Stimulated activated CD4-positive, alpha-beta T cell treated with anti-CD3 and anti-CD28 coated beads, Interleukin-15, amount 100 ng/mL, for 24 hours (primary cell): Measurements from ENCODE around the gene AIP.
"Not testable (repeated sequence)": the region's sequence is repeated elsewhere in the genome, so short reads cannot be mapped to it uniquely, and the experiment has no call there.

Experiments used
- DNase-seq: peaks from one replicate; pipeline ENCODE4 v3.0.0-alpha.2; 2020

AIP gene

DNA sequence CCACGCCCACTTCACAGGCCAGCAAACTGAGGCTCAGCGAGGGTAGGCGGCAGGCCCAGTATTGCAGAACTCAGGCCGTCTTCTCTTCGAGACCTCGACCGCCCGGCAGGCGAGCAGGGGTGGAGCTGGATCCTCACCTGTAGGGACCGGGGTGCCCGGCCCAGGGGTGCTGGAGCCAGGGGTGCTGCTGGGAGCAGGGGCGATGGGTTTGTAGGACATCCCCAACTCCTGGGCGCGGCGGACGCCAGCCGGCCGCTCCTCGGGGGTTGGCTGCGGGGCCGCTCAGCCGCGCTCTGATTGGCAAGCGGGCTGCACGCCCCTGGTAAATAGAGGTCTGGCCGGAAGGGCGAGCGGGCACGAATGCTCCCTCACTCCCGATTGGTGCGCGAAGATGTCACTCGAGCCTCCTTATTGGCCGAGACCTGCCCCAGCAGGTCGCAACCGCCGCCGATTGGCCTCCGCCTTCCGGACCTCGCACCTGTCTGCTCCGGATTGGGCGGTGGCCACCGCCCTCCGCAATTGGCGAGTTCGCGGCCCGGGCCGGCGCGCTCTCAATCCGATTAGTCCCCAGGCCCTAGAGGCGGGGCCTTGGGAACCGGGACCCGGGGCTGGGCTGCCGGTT lies 25.1 kb downstream of the AIP start, which contains the start of gene CDK2AP2:
CDK2AP2 (minus strand) TSS at position 299 of the 622 bp plus-strand sequence; CDS start at position 219, 80 bp downstream.
- DNase-seq = peak; percentile 100

DNA sequence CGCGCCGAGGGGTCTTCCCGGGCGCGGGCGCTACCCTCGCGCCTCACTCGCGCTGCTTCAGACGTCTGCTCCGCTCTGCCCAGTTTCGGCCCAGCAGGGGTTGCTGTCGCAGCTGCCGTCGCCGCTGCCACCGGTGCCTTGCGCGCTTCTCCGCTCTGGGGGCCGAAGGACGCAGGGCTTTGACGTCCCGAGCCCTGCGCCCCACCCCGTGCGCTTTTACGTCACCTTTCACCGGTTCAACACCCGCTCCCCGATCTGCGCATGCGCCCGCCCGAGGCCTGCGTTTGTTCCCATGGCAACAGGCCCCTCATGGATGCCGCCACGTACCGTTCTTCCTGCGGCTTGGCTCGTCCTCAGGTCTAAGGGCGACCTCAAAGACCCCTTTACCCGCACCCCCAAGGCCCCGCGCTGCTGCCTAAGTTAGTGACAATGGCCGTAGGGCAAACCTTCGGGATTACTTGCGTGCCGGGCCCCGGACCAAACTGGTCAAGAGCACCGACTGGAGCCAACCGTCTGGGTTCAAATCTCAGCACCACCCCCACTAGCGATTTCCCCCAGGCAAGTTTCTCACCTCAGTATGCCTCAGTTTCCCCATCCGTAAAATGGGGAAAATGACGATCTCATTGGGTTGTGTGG lies 25.8 kb downstream of the AIP start:
- DNase-seq = peak; percentile 100

DNA sequence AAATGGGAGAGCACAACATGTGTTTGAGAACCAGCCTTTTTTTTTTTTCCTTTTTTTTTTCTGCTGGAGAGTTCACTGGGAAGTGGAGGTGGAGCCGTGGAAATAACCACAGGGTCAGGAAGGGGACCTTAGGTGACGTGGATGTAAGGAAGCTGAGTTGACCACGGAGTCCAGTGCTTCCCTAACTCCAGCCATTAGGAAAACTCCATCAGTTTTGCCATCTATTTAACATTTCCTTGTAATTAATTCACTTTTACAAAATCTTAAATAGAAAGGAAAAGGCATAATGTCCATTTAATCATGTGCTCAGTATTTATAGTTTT lies 27.2 kb downstream of the AIP start:
- no peak for DNase-seq

DNA sequence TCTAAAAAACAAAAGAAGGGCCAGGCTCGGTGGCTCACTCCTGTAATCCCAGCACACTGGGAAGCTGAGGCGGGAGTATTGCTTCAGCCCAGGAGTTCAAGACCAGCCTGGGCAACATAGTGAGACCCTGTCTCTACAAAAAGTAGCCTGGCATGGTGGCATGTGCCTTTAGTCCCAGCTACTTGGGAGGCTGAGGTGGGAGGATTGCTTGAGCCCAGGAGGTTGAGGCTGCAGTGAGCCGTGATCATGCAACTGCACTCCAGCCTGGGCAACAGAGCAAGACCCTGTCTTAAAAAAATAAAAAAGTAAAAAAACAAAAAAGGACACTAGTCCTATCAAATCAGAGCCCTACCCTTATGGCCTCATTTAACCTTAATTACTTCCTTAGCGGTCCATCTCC lies 28.7 kb downstream of the AIP start:
- not testable (repeated sequence) for DNase-seq

DNA sequence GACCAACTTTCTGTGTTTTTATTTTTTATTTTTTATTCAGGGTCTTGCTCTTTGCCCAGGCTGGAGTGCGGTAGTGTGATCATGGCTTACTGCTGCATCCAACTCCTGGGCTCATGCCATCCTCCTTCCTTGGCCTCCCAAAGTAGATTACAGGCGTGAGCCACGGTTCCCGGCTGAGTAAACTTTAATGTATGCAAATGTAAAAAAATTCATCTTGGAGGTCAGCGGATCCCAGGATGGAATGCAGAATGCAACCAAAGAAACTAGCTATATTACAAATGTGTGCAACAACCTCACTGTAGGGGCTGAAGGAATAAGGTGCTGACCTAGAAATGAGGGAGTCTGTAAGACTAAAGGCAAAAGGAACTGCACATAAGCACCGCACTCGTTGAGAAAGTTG lies 31.3 kb downstream of the AIP start:
- DNase-seq = no peak

DNA sequence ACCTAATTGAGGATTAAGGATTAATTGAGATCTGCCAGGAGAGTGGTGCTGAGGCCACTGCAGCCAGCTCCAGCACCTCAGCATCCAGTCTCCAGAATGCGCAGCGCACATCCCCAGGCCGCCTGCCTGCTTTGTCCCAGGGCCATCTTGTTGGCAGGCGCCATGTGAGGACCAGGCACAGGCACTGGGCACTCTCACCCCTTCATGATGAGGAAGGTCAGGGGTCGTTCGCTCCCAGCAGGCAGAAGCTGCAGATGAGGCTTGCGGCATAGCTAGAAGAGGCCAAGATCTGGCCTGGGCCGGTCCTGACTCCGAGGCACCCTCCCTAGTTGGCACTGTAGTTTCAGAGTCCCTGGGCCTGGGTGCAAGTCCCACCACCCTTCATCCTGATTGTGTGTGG lies 34.0 kb downstream of the AIP start:
- DNase-seq = no peak

DNA sequence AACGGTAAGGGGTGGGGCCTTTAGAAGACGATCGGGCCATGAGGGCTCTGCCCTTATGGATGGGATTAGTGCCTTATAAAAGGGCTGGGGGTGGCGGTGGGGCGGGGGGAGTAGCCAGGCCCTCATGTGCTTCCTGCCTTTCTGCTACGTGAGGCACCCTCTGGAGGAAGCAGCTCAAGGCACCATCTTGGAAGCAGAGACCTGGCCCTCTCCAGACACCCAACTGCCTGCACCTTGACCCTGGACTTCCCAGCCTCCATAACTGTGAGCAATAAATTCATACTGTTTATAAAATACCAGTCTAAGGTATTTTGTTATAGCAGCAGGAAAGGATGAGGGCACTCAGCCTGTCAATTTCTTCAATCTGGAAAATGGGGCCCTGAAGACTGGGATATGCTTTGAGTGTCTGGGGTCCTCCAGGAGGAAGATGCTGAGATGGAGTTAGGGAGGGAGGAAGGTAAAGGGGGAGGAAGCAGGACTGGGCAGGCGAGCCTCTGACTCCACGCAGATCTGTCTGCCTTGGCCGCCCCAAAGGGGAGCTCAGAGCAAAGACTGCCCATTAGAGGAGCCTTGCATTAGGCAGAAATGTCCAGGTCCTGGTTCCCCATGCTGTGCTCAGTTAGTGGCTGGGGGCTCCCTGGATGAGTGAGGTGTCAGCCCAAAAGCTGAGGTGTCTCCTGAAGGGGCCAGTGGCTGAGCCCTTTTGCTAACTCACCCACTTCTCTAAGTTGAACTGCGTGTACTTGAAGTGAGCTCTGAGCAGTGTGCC lies 35.1 kb downstream of the AIP start:
- no peak for DNase-seq

DNA sequence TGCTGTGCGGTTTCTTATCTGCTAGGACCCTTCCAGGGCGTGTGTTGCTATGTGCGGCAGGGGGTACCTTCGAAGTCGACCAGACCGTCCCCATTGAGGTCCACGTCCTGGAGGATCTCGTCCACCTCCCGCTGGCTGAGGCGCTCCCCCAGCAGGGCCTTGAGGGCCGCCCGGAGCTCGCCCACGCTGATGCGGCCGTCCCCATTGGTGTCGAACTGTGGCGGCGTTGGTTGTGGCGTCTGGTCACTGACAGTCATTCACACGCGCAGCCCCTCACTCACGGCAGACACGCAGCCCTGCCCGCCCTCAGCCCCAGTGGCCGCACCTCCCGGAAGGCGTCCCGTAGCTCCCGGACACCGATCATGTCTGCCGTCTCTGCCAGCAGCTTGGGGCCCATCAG lies 36.9 kb downstream of the AIP start:
- no peak for DNase-seq

DNA sequence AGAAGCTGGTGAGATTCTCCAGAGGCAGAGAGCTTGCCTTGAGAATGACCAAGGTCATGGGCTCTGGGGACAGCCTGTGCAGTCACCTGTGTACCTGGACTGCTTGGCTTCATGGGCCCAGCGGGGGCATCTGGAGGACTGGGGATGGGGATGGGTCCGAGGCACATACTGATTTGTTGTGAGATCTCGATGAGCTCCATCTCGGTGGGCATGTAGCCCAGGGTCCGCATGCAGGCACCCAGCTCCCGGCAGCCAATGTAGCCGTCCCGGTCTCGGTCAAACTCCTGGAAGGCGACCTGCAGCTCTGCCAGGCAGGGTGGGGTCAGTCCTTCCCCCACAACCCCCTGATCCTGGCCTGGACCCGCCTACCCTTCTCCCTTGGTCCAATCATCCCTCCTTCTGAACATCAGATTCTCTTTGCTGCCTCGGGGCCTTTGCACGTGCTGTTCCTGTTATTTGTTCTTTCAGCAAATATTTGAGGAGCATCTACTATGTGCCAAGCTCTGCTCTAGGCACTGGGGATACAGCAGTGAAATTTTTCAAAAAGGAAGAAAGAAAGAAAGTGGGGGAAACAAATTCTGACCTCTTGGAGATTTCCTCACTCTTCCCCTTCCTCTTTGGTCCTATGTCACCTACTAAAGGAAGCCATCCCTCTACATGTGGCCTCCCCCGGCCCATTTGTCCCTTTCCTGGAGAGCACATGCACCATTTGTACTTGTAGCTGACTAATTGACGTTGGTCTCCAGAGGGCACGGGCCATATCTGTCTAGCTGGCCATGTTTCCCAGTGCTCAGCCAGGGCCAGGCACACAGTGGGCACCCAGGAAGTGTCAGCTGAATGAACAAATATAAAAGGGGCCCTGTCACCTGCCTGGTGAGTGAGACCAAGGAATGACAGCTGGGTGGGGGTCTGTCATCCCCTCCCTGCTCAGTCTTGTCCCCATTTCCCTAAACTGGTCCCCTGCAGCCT lies 38.3 kb downstream of the AIP start:
- DNase-seq = no peak

DNA sequence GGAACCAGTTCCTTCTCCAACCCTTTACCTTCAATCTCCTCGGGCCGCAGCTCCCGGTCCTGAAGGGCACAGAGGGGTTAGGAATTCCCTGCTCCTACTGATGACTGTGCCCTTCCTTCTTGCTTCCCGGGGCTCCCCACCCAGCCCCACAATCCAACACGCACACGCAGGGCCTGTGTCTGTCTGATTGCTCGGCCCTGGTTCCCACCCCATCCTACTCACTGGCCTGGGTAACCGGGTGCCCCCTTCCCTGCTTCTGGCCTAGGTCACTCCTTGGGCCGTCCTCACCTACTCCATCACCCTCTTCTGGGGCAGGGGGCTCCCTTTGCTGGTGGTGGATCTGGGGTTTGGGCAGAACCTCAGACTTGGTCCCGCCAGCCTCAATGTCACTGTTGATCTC lies 39.1 kb downstream of the AIP start:
- DNase-seq = no peak

DNA sequence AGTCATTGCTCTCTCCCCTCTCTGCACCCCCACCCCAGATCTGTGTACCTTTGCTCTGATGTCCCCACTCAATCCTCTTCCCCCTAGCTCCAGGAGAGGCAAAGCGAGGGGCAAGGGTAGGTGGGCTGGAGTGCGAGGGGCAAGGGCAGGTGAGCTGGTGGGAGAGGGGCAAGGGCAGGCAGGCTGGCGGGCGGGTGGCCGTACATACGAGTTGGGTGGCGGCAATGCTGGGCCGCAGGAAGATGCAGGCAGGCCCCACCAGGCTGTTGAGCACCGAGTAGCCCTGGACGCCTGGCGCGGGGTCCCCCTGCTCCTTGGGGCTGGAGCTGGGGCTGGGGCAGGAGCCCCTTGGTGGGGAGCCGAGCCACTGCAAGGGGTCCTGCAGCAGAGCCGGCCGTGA lies 39.5 kb downstream of the AIP start:
- no peak for DNase-seq

DNA sequence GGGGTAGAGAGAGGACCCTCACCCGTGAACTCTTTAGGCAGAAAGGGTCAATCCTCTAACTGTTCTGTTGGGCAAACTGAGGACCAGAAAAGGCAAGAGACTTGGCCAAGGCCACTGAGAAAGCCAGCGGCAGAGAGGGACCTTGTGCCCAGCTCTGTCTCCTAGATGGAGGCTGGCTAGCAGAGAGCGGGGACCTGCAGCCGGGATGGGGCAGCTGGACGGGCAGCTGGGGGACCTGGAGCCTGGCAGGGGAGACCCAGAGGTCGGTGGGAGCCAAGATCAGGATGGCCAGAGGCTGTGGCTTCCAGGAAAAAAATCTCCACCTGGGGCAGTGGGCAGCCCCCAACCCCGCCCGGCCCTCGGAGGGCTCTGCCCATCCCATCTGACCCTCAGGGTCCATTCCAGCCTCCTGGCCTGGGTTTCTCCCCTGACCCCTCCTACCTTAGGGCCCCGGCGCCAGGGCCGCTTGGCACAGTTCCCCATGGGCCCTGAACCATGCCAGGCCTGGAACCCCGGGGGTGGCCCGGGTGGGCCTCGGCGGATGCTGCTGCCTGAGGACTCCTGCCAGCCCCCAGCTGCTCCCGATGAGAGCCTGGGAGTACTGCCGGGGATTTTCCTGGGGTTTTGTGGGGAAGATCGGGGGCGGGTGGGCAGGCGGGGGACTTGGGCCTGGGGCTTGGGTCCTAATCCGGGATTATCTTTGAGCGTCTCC lies 40.2 kb downstream of the AIP start, which contains the start of gene CABP2:
CABP2 (minus strand) TSS at position 603 of the 712 bp plus-strand sequence; CDS start at position 483, 120 bp downstream.
- no peak for DNase-seq

DNA sequence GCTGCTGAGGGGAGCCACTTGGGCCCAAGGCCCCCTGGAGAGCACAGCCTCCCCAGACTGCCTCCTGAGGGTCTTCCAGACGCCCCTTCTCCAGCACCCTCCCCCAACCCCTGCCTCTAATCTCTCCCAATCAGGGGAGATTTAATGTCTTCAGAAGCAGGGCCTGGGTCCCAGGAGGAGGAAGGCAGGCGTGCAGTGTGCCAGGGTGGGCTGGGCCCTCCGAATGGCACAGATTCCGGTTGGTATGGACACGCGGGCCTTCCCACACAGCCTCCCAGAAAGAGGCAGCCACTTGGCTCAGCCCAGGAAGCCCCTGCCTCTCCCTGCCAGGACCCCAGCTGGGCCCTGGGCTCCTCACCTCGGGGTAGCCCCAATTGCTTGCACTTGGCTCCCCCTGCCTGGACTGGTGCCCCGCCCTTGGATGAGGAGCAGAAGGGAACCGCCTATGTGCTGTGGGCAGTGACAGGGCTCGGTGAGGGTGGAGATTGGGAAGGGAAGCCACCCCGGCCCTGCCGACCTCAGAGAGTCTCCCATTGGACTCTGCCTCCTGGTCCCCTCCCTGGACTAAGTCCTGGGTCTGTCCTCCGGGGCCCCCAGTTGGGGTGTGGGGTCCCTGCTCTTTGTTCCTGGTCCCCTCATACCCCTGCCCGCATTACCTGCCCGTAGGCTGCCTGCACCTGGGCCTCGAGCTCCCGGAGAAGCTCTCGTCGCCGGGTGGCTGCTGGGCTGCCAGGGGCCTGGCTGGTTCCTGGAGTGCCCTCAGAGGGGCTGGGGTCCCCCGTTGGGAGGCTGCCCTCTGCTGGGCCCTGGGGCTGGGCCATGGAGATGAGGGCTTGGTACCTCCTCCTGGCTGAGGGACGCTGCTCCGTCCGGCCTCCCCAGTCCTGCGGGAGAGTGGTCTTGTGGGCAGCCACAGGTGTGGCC lies 41.0 kb downstream of the AIP start:
- DNase-seq = no peak

DNA sequence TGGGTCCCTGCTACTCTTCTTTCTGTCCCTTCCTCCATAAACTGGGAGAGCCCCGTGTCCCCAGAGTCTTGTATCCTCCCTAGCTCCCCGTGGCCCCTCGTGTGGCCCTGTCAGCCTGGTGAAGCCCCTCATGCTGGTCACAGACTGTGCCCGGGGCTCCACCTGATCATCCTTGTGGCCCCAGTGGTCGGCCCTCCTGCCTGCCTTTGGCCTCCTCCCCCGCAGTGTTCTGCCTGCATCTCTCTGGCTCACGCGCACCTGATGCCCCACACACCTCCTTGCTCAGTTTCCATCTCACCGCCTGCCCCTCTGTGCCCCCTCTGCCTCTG lies 41.6 kb downstream of the AIP start:
- no peak for DNase-seq

DNA sequence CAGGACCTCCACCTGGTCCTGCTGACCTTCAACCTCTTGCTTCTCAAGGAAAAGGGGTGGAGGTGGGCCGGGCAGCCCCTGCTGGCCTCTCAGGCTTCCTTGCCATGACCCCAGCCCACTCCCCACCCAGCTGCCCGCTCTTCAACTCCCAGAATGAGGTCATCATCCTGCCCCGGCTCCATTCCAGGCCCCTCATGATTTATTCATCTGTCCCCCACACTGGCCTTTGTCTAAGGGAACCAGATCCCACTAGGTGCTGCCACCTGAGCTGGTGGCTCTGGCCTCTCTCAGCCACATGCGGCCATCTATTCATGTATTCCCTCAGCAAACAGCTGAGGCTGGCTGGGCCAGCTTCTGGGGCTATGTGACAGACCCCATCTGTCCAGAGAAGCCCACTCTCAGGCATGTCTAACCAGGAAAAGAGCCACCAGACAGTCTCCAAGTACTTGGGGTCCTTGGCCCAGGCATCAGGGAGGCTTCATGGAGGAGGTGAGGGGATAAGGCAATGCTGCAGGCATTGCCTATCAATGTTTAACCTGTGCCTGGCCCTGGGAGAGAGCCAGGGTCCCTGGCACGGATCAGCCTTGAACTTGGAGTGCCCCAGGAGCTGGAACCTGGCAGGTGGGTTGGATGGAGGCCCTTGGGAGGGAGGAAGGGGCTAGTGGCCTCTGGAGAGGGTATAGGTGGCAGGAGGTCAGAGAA lies 42.6 kb downstream of the AIP start:
- DNase-seq = no peak

DNA sequence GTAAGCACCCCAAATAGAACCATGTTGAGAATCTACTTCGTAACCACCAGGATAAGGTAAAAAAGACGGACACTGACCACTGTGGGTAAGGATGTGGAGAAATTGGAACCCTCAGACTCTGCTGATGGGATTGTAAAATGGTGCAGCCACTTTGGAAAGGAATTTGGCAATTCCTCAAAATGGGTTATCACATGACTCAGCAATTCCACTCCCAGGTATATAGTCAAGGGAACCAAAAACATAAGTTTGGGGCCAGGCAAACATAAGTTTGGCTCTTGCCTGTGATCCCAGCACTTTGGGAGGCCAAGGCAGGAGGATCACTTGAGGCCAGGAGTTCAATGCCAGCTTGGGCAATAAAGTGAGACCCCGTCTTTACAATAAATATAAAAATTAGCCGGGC lies 45.5 kb downstream of the AIP start:
- DNase-seq = no peak

DNA sequence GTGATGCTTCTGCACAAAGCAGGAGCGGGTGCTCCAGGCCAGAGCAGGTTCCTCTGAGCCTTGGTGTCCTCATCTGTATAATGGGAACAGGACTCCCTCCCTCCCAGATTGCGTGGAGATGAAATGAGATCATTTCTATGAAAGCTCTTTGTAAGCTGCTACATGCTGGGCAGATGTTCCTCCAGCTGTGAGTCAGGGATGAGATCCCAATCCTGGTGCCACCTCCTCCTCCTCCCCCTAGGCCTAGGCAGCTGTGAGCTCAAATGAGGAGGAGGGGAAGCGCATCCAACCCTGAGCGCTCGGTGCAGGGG lies 47.4 kb downstream of the AIP start:
- no peak for DNase-seq

DNA sequence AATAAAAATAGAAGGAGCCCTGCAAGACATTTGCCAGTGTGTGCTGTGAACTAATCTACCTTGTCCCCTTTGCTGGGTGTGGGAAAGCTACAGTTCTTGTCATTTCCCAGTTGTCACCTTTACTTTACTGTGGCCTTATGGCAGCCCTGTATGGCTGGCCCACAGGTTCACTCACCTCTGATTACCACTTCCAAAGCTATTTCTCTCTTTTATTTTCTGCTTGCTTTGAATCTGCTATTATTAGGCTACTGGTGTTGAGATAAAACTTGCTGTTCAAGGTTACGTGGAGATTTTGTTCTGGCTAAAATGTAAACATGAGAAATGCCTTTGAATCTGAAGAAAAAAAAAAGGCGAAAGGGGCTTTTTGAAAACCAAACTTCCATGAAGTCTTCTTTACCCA lies 50.1 kb downstream of the AIP start:
- DNase-seq = no peak

DNA sequence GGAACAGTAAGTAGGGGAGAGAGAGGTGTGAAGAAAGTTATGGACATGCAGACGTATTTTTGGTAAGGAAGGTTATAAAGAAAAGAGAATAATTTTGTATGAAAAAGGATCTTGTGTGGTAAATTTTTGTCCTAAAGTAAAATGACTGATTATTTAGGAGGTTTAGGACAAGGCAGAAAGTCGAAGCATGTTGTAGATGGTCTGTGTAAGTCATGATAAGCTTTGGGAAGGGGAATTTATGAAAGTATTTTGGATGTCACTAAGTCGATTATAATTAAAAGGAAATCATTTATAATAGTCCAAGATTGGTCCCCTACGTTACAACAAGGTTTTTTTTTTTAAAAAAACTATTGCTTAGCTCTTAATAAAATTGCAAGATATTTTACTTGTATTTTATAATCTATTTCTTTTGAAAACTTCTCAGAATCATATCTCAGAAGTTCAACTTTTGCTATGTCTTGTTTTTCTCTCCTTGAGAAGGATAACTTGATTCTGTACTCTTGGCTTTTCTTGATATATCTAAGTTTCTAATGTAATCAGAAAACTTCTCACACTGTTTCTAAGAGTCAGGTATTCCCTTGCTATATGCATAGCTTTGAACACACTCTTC lies 51.3 kb downstream of the AIP start:
- no peak for DNase-seq

DNA sequence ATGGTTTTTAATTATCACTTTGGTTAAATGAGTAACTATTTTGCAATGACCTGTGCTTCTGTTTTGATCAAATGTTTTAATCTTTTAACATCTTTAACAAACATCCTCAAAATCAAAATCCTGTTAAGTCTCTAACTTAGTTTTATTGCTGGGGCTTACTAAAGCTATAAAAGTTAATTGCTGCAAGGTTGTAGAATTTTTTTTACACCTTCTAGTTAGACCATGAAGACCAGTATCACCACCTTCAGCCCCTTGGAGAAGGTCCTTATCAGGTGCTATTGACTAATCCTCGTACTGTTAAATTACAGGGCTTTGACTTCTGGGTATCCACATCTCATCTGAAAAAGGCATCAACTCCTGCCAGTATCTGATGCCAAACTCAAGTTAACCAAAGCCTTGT lies 52.7 kb downstream of the AIP start:
- no peak for DNase-seq

DNA sequence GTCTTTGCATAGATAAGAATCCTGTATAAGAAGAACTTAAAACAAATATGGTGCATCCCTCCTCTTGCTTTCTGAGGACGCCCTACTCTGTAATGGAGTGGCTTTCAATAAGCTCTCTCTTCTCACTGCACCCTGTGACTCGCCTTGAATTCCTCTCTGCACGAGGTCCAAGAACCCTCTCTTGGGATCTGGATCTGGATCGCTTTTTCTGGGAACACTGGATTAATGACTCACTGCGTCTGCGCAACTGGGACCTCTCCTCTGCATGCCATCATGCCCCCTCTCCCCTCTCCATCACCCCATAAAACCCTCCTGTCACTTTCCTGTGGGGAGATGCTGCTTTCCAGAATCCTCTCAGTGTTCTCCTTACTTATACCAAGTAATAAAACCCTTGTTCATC lies 55.5 kb downstream of the AIP start:
- no peak for DNase-seq
